Stimulated activated CD4-positive, alpha-beta T cell treated with anti-CD3 and anti-CD28 coated beads, TNF-alpha, amount 100 ng/mL, for 4 hours (primary cell): ENCODE data around the gene SLC6A12.
"Not testable (repeated sequence)": the region's sequence is repeated elsewhere in the genome, so short reads cannot be mapped to it uniquely, and the experiment has no call there.

Experiments
- DNase-seq, 3 experiments: peaks; one replicate each; pipeline ENCODE4 v3.0.0-alpha.2; 2020; ENCODE audit warnings: low read depth in 3 of 3

SLC6A12 gene

DNA sequence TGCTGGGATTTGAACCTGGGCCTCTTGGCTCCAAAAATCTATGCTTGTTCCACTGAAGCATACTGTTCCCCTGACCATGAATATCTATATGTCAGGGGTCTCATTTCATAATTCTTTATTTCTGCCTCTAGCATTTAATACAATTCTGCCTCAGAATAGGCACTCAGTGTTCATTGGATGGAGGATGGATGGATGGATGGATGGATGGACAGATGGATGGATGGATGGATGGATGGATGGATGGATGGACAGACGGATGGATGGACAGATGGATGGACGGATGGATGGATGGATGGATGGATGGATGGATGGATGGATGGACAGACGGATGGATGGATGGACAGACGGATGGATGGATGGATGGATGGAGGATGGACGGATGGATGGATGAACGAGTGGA, 3.1 kb upstream of the SLC6A12 start:
- not testable (repeated sequence) for DNase-seq

DNA sequence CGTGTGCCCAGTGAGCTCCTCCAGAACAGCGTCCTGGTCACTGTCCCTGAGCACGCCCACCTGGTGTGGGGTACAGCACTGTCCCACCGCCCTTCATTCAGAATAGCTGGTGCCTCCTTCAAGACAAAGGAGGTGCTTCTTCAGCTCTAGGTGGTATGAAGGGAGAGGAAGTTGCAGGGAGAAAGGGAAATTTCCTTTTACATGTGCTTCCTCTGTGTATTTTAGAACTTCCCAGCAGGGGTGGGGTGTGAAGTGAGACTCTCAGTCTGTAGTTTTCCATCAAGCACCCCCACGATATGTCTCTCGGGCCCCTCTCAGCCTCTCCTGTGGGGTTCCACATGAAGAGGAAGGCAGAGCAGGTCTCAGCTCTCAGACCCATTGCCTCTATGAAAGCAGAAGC, 1.2 kb upstream of the SLC6A12 start:
- DNase-seq, result no peak

DNA sequence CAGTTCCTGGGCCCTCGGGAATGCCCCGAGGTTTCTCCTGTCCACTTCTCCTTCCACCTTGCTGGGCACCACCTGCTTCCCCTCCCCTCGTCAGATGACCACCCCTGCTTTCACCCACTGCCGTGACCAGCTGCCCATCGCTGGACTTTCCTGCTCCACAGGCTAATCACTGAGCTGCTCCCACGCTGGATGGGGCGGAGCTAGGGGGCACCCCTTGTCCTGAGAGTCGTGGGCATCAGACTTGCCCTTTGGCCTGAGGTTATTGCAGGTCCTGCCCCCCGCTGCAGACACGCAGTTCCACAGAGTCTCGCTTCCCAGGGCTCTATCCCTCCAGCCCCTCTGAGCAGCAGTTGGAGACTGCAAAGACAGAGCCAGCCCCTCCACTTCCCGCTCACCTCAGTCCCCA, 427 bp downstream of the SLC6A12 start:
- no peak for DNase-seq

DNA sequence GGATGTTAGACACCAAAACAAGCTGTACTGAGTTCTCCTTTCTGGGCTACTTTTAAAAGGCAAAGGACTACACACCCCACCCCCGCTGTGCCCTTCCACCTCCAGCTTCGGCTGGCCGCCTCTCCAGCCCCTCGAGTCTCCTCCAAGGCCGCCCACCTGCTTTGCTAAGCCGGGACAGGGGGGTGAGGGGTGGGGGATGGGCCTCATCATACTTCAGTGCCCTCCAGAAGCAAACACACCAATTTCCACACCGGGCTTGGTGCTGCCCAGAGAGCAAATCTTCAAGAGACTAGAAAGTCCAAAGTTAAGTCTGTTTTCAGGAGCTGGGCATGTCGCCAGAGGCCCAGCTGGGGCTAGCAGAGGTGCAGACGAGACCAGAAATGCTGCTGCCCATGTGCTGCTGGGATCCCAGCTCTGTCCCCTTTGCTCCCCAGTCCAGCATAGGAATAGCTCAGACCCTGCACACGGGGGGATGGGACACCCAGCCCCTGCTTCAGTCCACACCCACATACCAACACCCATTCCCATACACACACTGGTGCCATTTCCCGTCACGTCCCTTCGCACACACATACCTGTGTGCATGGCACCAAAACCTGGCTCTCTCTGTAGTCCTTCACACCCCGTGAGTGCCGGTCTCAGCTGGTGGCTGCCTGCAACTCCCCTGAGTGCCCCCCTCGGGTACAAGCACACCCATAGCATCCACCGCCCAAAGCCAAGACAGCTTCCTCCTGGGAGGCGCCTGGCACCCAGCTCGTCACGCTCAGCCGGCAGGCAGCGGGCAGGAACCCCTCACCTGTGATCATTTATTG, 1.0 kb downstream of the SLC6A12 start:
- DNase-seq, result no peak

DNA sequence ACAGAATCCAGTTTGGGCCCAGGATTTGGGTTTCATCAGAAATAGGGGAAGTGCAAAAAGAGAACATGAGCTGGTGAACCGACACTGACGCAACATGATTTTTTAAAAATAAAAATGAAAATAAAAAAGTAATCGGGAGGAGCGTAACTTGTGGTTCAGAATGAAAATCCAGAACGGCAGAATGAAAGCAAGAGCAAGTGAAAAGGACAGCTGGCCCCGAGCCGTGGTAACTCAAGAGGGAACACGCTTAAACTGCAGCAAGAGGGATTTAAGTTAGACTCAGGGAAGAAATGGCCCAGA, 1.6 kb downstream of the SLC6A12 start:
- no peak for DNase-seq

DNA sequence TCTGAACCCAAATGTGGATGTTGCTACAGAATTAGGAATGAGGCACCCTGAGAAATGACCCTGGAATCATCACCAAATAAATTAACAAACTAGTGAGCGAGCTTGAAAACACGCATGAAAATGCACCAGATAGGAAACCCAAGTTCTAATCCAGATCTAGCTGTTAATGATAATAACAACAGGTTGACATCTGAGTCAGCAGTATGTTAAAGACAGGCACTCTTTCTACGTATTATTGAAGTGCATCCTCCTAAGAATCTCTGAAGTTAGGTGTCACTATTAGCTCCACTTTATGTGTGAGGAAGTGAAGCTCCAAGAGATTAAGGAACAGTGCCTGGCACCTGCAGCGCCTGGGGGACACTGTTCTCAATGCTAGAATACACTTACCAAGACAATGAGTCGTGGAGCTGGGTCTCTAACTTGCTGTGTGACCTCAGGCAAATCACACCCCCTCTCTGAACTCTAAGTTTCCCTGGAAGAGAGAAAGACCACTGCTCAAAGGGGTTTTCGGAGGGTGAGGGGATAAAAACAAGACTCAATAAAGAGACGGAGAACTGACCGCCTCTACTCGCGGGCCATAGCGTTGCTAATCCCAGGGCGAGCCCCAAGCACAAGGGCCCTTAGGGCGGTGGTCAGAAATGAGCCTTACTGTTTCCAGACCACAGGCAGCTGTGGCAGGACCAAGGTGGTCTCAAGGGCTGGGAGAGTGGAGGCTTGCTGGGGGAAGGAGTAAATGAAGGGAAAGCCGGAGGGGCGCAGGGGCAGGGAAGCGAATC, 2.1 kb downstream of the SLC6A12 start:
- no peak for DNase-seq

DNA sequence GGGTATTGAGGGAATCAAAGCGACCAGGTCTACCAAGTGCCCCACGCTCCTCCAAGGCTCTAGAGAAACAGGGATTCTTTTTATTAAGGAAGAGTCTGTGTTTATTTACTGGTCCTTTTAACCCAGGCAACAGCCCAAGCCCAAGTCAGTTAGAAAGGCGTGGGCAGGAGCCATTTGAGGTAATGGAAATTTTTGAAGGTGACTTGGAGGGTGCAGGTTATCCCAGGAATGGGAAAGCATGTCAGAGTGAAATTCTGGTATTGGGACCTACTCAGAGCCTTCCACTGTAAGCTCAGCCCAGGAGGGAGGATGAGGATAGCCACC, 2.9 kb downstream of the SLC6A12 start:
- DNase-seq, result no peak

DNA sequence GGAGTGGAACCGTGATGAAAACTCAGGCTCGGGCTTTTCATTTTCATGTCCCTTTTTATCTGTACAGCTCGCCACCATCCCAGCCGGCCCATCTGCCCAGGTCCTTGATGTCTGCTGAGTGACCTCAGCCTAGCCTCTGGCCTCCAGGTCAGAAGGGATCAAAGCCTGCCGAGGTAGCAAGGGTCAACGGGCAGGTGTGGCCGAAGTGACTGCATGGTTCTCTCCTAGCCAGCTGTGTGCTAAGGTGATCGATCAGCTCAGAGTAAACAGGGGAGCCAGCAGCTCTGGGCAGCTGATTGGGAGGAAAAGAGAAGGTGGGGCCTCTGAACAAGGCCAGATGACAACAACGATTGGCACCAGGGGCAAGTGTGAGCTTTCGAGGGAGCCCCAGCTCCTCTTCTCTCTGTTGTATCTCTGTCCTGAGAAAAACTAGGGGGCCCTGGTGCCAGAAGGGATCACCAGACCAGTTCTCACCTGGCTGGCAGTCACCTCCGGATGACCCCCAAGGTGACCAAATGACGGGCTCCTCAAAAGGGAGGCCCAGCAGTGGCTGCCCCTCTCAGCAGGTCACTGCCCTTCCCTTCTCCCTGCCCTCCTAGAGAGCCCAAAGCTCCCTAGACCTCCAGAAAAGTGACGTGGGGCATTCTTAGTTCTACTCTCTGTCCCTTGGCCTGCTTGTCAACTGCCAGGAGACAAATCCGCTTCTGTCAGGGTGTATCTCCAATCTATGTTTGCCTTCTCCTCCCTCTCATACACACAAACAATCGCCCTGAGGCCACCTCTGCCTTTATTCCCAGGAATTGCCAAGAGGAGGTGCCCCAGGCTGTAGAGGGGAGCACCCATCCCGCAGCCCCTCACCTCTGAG, 3.4 kb downstream of the SLC6A12 start:
- DNase-seq, result no peak

DNA sequence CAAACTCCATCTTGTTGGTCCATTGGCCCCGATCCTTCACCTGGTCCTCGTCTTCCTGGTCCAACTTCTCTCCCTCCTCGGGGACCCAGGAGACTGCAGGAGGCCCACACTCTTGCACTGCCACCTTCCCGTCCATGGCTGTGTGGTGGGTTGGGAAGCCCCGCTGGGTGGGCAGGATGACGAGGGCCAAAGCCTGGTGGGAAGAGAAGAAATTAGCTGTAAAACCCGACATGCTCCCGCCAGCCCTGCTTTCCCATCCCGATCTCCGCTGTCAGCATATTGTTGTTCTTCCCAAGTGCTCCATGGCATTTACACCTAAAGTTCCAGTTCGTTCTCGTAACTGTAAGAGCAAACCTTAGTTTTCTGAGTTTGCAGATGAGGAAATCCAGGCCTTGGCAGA, 4.1 kb downstream of the SLC6A12 start:
- no peak for DNase-seq

DNA sequence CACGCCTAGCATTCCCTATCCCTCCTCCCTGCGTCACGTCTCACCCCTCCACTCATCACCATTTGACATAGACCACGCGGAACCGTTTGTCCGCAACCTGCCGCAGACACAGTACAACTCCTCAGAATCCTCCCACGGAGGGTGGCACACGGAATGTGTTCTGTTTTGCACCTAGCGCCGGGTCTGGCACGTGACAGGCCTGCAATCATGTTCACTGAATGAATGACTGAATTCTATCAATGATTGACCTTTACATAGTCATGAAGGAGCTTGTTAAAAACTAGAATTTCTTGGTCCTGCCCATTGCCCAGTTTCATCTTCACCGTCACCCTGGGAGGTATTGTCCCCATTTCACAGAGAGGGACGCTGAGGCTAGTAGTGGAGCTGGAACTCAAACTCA, 4.7 kb downstream of the SLC6A12 start:
- no peak for DNase-seq

DNA sequence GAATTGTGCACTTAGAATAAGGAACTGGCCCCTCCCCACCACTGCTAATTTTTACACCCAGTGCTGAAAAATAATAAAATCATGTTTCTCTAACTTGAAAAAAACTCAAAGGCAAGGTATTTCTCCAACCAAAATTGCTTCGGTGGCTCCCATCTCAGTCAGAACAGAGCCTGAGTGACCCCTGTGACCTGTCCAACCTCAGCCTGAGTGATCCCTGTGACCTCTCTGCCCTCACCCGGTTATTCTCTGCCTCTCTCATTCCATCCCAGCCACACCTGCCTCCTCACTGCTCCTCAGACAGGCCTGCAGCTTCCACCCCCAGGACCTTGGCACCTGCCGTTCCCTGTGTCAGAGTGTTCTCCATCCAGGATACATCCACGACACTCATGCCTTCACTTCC, 5.1 kb downstream of the SLC6A12 start:
- no peak for DNase-seq

DNA sequence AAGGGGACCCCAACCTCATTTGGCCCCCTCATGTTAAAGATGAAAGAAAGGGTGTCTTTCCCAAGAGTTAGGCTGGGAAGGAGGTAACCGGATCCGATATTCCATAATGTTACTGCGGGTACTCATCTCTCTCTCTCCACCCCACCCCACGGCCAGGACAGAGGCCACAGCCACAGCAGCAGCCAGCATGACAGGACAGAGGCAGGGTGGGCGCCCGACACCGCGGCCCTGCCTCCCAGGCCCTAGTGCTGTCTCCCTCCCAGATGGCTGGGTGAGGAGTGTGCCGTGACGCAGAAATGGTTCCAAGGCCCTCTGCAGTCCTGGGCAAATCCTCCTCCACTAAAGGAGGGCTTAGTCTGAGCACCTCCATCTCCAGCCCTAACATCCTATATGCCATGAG, 6.2 kb downstream of the SLC6A12 start:
- DNase-seq, result no peak

DNA sequence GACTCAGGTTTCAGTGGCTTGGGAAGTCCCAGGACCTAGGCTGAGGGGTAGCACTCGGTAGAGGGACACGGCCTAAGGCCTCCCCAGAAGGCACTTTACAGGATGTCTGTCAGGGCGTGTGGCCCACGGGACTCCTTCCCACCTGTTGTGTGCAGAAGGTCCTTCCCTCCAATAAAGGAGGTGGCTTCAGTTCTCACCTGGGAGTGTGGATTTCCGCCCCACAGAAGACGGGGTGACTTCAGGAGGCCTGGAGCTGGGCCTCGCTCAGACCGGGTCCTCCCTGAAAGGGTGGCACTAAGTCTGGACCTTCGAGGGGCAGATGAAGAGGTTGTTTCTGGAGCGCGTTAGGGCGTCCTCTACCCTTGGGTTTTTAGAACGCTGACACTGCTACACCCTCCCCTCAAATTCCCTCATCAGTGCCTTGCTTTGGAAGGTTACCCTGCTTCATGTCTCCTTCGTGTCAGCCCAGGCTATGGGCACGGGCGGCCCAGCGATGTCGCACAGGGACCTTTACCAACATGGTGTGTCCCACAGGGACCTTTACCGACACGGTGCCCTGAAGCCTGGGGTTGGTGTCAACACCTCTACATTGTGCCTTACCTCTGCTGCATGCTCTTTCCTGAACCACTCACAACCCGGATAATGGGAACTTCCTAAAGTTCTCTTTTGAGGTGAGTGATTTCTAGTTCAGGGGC, 7.1 kb downstream of the SLC6A12 start:
- no peak for DNase-seq

DNA sequence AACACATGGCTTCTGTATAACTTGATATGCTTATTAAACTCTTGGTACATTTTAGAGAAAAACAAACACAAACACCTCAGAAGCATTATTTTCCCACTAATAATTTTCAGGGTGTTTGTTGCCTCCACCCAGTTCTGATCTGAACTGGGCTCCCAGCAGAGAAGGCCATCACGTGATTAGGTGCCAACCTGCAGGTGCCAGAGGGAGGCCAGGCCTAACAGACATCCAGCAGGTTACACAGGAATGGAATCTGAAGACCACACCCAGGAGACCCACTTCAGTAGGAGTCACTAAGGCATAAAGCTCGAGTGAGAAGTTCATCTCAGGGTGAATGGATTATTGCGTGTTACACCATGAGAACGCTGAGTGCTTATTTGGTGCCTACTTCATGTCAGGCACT, 8.9 kb downstream of the SLC6A12 start:
- no peak for DNase-seq

DNA sequence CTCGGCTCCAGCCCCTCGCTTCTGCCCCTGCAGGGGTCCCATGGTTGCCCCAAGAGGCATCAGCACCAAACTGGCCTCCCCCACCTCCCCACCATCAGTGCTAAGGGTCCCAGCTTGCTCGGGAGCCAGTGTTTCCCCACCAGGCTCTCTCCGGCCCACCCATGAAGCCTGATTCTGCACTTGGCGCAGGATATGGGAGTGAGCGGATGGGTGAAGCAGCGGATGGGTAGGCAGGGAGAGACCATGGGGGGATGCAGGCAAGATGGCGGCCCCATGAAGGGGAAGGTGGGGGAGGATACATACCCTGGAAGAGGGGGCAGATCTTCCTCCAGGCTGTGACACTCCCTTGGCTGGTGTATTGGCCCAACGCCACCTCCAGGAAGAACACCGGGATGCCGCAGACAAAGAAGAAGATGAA, 9.7 kb downstream of the SLC6A12 start:
- DNase-seq, result no peak

DNA sequence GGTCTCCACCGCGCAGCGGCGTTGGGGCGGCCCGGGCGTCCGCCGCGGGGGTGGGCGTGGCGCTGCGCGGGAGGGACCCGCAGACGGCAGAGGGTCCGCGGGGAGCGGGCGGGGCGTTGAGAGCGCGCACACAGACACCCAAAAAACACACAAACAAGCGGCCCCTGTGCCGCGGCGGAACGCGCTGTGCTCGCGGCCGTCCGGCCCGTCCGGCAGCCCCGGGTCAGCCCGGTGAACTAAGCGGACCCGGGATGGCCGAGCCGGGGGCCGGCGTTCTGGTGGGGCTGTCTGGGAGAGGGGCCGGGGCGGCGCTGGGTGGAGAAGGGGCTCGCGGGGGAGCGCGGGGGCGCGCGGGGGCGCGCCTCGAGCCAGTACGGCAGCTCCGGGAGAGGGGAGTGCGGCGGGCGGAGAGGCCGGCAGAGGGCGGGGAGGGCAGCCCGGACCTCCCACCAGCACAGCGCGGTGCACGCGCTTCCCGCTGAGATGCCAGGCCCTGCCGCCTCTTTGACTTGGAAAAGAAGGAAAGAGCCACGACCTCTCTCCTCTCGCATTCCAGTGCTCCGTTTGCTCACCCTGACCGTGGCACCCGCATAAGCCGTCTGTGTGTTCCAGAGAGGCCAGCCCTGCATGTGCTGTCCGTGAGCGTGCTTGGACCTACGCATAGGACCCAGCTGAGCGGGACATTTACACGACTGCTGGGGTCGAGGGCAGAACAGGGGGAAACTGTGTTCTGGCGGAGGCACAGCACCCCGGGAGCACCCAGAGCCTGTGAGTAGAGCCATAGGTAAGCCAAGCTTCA, 10.3 kb downstream of the SLC6A12 start:
- DNase-seq, result no peak

DNA sequence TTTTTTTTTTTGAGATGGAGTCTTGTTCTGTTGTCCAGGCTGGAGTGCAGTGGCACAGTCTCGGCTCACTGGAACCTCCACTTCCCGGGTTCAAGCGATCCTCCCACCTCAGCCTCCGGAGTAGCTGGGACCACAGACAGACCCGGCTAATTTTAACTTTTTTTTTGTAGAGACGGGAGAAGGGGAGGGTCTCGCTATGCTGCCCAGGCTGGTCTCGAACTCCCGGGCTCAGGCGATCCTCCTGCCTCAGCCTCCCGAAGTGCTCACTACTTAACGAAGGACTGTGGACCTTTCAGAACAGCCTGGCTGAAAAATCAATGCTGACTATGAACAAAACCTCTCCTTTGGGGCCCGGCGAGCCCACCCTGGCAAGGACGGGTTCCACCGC, 10.9 kb downstream of the SLC6A12 start:
- no peak for DNase-seq

DNA sequence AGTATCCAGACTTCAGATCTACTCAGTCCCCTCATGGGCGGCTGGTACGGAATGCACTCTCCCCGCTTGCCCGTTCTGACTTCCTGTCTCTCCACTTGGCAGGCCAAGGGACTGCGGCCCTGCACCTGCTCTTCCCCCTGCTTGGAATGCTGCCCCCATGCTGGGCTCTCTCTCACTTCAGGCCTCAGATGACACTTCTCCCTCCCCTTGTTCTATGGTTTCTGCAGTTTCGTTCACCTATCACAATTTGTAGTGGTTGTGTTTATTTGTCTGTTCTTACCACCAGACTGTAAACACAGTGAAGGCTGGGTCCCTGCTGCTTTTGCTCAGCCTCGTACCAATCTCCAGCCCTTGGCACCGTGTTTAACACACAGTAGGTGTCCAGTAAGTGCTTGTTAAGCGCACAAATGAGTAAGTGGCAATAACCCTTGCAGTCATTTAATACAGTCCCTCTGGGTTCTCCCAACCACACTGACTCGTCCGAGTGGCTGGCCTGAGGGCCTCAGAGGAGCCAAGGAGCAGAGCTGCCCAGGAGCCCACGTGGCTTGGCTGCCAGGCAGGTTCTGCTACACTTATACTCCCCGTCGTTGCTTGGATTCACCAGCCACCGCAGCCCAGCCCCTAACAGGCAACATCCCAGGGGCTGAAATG, 11.8 kb downstream of the SLC6A12 start:
- no peak for DNase-seq

DNA sequence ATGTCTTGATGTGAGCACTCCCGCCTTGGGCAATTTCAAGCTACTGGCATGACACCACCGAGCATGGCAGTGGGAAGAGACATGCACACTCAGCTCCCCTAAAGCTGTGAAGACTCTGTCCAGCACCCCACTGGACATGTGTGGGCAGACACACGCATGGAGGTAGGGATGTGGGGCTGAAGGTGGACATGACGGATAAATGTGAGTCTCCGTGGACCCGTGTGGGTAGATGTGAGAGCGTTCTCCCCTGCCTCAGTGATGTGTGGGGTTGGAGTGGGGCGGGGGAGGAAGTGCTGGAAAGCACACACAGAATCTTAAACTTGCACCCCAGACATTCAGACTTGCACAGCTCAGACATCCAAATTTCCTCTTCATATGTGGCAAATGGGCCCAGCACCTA, 12.6 kb downstream of the SLC6A12 start:
- no peak for DNase-seq

DNA sequence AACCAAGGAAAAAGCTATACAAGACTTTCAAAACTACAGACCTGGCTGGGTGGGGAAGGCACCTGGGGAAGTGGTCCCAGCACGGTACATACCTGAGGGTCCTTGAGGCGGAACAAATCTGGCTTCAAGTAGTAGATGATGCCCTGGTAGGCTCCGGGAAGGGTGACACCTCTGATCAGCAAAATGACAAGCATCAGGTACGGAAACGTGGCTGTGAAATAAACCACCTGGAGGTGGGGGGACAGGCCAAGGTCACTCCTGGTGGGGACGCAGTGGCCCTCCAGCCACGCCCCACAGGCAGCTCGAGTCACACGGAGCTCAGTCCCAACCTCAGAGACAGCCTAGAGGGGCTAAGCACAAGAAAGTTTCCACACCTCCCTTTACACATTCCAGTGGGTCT, 15.3 kb downstream of the SLC6A12 start:
- DNase-seq, result no peak
